ENCODE results near the gene CDHR5.
"Not testable (repeated sequence)": the region's sequence is repeated elsewhere in the genome, so short reads cannot be mapped to it uniquely, and the experiment has no call there.

Gene CDHR5

GRCh38 chr11:581342-581741, 43.4 kb downstream of the CDHR5 start:
- no peak for DNase-seq

DNA sequence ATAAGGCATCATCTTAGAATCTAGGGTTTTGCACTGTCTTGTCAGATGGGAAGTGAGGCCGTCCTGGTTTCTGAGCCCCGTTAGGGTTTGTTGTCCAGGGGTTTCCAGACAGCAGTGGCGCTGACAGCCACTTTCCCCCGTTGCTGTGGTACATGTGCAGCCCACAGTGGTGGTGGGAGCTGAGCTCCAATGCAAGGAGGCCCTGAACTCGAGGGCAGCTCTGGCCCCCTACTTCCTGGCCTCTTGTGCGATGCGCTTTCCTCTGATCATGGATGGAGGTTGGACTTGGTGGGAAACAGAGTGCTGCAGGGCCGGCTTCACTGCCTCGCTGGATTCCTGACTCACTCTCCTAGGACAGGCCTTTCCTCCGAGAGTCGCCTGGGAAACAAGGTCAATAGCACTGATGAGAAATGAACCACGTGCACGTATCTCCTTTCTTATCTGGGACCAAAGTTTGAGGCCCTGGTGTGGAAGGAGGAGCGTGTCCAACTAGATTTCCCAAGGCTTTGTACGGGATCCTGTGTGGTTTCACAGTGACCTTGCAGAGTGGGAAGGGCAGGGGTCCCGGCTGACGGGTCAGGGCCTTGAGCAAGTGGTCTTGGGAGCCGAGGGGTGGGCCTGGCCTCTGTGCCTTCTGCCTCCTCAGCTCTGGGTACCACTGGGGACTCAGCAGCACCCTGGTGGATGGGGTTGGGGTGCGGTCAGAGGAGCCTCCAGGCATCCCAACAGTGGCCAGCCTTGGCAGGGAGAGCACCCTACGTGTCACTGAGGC, 44.7 kb downstream of the CDHR5 start:
- DNase-seq = no peak

DNA sequence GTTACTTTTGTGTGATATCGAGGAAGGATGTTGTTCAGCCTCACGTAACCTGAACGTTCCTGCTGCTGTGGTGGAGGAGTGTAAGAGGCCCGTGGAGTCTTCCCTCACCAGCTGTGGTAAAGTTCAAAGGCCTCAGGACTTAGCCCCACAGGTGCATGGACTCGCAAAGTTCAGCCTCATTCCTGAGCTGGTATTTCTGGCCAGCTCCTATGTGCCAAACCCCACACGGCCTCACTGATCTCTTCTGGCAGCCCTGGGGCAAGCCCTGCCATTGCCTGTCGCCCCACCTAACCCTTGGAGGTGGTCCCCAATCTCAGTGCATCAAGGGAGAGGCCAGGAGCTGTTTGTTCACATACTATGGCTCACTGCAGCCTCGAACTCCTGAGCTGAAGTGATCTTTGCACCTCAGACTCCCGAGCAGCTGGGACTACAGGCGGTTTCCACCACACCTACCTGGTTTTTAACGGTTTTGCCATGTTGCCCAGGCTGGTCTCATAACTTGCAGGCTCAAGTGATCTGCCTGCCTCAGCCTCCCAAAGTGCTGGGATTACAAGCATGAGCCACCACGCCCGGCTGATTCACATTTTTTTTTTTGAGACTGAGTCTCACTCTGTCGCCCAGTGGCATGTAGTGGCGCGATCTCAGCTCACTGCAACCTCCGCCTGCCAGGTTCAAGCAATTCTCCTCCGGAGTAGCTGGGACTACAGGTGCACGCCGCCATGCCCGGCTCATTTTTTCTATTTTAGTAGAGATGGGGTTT, 46.3 kb downstream of the CDHR5 start:
- DNase-seq = no peak

- DNase-seq = no peak
Observed at GRCh38 chr11:577611-577894, 47.2 kb downstream of the CDHR5 start.

DNA sequence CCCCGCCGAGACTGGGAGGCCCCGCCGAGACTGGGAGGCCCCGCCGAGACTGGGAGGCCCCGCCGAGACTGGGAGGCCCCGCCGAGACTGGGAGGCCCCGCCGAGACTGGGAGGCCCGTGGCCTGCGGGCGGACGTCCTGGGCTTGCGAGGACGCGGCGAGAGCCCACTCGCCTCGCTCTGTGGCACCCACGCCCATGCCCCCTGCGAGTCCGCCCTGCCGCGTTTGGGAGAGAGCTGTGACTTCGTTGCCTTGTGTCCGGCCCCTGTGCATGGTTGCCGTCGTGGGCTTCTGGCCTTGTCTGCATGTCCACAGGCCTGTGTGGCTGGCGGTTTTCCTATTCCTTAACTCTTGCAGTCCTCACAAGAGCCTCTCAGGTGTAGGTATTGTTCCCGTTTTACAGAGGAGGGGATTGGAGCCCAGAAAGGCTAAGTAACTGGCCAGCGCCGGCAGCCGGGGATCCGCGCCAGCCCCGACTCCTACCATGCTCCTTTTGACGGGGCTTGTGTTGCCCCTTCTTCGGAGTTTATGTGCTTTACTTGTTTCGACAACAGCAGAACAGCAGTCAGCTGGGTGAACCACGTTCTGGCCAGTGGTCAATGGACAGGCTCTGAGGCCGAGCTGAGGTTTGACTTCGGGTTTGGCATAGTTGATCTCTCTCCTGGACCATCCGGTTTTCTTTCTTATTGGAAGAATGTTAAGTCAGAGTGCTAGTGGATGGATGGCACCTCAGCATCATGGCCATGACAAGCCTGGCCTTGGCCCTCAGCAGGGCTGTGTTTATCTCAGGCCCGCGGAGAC, 47.7 kb downstream of the CDHR5 start:
- no peak for DNase-seq

DNA sequence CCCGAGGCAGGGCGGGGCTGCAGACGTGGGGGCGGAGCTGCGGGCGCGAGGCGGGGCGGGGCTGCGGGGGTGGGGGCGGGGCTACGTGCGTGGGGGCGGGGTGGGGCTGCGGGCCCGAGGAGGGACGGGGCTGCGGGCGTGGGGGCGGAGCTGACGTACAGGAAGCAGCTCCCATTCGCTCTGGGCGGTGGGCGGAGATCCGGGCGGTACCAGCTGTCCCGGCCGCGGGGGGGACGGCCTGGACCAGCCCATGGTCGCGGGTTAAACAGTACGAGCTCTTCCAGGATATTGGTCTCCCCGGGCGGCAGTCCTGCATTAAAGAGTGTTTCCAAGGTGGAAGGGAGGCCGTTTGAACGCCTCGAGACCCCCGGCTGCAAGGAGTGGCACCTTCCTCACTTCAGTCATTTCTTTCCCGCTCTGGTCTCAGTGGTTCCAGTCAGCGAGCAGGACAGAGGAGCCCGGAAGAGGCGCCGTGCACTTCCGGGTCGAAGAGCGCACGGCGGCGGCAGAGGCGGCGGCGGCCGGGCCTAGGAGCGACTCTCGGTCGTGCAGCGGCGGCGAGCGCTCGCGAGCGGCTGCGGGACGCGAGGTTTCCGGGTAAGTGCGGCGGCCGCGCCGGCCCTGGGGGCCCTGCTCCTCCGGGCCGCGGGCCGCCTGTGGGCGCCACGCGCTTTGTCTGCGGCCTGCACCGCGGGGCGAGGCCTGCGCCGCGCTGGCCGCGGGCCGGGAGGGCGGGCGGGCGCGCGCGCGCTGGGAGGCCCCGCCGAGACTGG, 48.6 kb downstream of the CDHR5 start, which contains the start of gene PHRF1:
PHRF1 (plus strand) TSS at position 475 of the 773 bp plus-strand sequence. CDS start 5,043 bp downstream, outside the sequence.
- peak; percentile 98 for DNase-seq

- peak; percentile 86 for DNase-seq
Observed at GRCh38 chr11:575313-575995, 49.3 kb downstream of the CDHR5 start.

- no peak for DNase-seq
Observed at GRCh38 chr11:574632-575312, 50.0 kb downstream of the CDHR5 start.

DNA sequence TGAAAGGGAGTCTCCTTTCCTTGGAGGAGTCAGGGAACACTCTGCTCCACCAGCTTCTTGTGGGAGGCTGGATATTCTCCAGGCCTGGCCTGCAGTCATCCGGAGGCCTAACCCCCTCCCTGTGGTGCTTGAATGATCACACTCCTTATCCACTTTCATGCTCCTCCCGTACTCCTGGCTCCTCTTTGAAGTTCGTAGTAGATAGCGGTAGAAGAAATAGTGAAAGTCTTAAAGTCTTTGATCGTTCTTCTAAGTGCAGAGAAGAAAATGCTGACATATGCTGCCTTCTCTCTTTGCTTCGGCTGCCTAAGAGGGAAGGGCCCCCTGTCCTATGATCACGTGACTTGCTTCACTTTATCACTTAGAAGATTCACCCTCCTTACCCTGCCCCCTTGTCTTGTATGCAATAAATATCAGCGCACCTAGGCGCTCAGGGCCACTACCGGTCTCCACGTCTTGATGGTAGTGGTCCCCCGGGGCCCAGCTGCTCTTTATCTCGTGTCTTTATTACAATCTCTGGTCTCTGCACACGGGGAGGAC, 50.7 kb downstream of the CDHR5 start:
- DNase-seq = not testable (repeated sequence)

GRCh38 chr11:573146-573759, 51.5 kb downstream of the CDHR5 start:
- DNase-seq = no peak

GRCh38 chr11:571802-572185, 53.0 kb downstream of the CDHR5 start:
- DNase-seq = no peak

GRCh38 chr11:569158-569885, 55.4 kb downstream of the CDHR5 start:
- DNase-seq = peak; percentile 59

- peak; percentile 93 for DNase-seq
Observed at GRCh38 chr11:568306-569157, 56.2 kb downstream of the CDHR5 start.

DNA sequence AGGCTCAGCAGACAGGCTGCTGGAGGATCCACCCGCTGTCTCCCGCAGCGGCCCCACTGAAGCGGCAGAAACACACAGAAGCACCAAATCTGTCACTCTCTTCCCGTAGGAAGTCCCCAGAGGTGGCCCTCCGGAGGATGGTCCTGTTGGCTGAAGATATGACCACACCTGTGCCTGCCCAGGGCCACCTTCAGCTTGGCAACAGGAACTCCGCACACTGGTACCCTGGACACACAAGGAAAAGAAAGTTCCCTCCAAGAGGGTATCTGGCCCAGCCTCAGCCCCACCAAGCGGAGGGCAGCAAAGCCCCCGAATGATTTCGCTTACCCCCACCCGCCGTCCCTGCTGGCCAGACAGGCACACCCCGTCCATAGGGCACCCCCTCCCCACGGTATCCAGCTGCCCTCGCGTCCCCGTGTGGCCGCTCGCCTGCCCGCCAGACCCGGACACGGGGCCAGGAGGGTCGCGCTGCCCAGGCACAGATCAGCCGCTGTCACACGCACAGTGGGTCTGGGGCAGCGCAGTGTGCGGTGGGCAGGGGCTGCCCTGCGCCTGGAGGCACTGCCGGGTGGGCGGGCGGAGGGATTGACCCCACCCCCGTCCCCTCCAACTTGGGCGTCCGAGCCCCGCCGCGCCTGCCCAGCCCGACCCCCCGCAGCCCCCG, 57.0 kb downstream of the CDHR5 start:
- DNase-seq = peak; percentile 55

- DNase-seq = no peak
Observed at GRCh38 chr11:567011-567628, 57.6 kb downstream of the CDHR5 start.

Measured in retina (tissue), 1 donor.